GM18909 (cell line): ENCODE measurements around the gene DNAH11.
"Not testable (repeated sequence)": the region's sequence is repeated elsewhere in the genome, so short reads cannot be mapped to it uniquely, and the experiment has no call there.

ENCODE experiments used
- ATAC-seq: cut with Tn5 transposase; IDR thresholded peaks from one replicate; pipeline ENCODE4 v1.9.1; 2021; ENCODE audit warnings: mild to moderate bottlenecking; ENCODE audit not compliant: unreplicated experiment, poor library complexity

The DNAH11 gene

GRCh38 chr7:21700587-21700986, 157.7 kb downstream of the DNAH11 start:
- ATAC-seq, result not testable (repeated sequence)

DNA sequence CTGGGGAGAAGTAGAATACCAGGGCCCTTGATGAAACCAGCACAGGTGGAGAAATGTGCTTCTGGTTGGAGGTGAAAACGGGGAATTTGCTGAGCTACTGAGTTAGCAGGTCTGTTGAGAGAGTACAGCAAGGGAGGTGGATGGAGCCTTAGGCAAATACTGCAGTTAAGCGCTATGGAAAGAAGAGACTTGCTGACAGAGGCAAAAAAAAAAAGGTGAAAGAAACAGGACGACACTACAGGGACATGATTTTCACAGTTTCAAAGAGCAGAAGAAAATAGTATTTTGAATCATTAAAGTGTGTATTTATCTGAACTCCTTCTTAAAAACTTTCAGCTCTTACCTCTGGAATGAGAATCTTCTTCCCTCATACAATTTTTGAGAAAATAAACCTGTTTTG, 159.5 kb downstream of the DNAH11 start:
- no peak for ATAC-seq

- no peak for ATAC-seq
These were observed 161.5 kb downstream of the DNAH11 start for GRCh38 chr7:21704359-21704758.

- ATAC-seq, result no peak
These were observed 163.3 kb downstream of the DNAH11 start for GRCh38 chr7:21706131-21706530.

- ATAC-seq, result no peak
These were observed 164.7 kb downstream of the DNAH11 start for GRCh38 chr7:21707566-21707965.

DNA sequence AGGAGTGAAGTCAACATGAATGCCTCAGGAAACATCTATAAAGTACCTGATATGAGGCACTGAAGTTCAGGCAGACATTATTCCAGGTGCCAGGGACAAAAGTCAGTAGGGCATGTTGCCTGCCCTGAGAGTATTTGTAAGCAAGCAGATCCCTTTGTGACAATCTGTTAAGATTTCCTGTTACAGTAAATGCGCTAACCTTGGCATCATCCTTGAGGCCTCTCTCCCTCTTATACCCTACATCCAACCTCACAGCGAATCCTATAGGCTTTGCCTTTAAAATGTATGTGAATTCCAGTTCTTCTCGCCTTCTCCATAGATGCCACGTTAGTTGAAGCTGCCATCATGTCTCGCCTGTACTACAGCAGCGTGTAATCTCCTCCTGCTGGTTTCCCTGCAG, 165.3 kb downstream of the DNAH11 start:
- no peak for ATAC-seq

- no peak for ATAC-seq
These were observed 174.5 kb downstream of the DNAH11 start for GRCh38 chr7:21717323-21717722.

DNA sequence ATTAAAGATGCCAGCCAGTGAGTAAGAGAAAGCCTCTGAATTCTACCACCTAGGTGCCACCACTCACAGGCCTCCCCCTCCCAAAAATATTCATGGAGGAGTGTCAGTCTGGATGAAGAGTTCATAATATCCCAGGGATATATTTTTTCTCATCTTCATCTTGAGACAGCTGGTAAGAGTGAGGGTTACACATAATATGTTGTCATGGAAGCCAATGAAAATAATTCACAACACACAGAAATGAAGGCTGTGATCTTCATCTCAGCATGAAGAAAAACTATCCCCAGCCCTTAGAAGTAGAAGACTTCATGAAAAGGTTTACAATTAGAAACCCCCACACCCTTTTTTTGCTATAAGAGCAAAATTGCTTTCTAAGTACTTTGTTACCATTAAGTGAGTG, 175.6 kb downstream of the DNAH11 start:
- no peak for ATAC-seq

- no peak for ATAC-seq
These were observed 177.0 kb downstream of the DNAH11 start for GRCh38 chr7:21719846-21720245.

GRCh38 chr7:21722371-21722770, 179.5 kb downstream of the DNAH11 start:
- ATAC-seq, result no peak

DNA sequence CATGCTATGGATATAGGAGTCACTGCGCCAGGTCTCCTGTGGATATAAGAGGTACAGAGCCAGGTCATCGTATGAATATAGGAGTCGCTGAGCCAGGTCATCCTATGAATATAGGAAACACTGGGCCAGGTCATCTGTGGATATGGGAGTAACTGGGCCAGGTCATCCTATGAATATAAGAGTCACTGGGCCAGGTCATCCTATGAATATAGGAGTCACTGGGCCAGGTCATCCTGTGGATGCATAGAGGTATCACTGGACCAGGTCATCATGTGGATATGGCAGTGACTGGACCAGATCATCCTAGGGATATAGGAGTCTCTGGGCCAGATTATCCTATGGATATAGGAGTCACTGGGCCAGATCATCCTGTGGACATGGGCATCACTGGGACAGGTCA, 181.7 kb downstream of the DNAH11 start:
- ATAC-seq, result no peak

GRCh38 chr7:21730399-21730798, 187.6 kb downstream of the DNAH11 start:
- ATAC-seq, result no peak

- ATAC-seq, result no peak
These were observed 189.1 kb downstream of the DNAH11 start for GRCh38 chr7:21731977-21732376.

DNA sequence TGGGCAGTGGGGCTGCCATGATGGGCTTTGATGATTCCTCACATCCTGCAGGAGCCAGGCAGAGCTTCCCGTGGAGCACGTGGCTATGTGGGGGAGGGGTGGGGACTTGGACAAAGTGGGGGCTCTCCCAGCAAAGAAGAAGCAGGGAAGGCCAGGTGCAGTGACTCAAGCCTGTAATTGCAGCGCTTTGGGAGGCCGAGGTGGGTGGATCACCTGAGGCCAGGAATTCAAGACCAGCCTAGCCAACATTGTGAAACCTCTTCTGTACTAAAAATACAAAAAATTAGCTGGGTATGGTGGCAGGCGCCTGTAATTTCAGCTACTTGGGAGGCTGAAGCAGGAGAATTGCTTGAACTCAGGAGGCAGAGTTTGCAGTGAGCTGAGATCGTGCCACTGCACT, 190.1 kb downstream of the DNAH11 start:
- ATAC-seq, result not testable (repeated sequence)

GRCh38 chr7:21733837-21734236, 191.0 kb downstream of the DNAH11 start:
- ATAC-seq, result no peak

DNA sequence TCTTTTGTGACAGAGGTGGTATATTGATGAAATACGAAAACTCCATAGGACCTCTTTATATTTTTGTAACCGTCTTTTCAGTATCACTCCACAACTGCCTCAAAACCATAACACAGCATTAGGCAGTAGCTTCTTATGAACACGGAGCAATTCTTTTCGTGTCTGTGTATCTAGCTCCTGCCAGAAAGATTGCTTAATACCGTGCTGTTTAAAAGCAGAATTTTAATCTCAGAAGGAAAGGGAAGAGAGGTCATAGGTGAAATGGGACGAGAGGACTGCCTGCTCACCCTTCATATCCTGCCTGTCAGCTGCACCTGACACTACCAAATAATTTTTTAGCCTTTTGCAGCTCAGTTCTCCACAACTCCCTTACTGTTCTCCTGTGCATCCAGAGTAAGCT, 200.7 kb downstream of the DNAH11 start:
- ATAC-seq, result no peak

DNA sequence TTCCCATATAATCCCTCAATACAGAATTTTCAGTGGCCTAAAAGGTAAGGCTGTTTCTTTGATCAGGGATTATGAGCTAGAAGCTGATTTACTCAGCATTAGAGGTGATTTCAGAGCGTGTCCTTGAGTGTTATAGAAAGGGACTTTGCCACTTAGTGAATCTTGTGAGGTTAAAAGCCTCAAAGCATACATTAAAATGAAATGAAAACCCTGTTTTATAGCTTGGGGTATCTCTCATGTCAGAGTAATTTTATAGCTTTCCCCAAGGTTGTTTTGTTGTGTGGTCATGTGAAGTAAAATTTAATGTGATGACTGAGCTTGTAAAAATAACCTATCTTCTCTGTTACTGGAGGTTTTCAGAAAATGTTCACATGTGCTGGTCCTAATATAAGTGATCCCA, 204.1 kb downstream of the DNAH11 start:
- no peak for ATAC-seq

DNA sequence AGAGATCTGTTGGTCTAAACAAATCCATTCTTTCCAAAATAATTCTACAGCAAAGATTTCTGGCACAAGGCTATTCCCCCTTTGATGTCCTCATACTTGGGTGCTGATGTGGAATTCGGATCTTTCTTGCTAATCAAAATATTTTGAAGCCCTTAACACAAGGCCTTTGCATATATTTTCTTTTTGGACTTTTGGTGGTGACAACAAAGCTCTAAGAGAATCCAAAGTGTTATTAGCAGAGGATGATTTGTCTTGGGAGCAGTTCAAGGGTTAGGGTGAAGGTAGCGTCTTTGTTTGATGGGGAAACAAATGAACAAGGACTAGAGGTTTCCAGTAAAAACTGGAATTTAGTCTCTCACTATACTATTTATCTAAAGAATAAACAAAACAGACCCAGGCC, 205.0 kb downstream of the DNAH11 start:
- no peak for ATAC-seq

GRCh38 chr7:21749378-21749777, 206.5 kb downstream of the DNAH11 start:
- no peak for ATAC-seq

- ATAC-seq, result no peak
These were observed 210.2 kb downstream of the DNAH11 start for GRCh38 chr7:21753071-21753470.

- no peak for ATAC-seq
These were observed 212.1 kb downstream of the DNAH11 start for GRCh38 chr7:21754963-21755362.

DNA sequence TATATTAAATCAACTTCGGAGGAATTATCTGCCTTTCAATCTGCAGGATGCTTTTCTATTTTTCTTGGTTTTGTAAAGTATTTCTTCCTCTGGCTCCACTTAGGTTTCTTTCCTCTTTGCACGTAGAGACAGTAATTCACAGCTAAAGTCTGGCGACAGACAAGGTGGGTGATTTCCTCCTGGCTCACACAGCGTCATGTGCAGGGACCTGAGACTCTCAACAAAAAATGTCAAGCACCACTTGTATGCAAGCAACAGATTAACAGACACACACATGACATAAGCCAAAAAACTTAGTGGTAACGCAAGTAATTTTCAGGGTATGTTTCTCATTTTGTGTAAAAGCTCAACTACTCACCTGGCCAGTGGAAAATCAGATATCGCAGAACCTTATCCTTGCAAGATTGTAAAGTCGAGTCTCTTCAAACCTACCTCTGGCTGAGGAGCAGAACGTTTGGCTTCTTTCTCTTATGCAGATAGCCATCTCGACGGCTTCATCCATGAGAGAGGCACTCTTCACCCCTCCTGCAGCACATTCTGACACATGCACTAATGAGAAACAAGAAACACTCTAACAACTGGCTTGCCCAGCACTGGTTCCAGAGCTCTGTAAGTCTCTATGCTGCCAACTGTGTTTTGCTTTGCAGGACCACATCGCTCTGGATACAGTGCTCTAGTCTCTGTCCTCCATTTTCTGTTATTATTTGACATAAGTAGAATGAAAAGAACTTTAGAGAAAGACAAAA, 214.9 kb downstream of the DNAH11 start:
- no peak for ATAC-seq

DNA sequence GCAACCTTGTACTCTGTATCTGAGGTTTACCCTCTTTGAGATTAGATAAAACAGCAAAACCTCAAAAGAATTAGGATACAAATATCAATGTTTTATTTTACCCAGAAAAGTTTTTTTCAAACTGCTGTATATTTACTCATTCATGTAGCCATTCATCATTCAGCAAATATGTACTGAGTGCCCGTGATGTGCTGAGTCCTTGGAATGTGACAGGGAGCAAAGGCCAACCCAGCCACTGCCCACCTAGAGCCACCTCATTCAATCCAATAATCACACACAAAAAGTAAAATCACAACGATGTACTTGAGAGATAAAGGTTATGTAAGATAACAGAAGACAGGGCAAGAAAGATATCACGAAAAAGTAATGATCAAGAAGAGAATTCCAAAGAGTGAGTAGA, 215.4 kb downstream of the DNAH11 start:
- no peak for ATAC-seq
